ENCODE measurements around the gene ZFR. TPM values are rescaled to one million over a fixed set of nuclear protein-coding genes. Genes with fewer than 3 reads are reported as not detected.

Gene ZFR
- total RNA-seq, 1 experiment from 2014 or later: 62.4 TPM

DNA sequence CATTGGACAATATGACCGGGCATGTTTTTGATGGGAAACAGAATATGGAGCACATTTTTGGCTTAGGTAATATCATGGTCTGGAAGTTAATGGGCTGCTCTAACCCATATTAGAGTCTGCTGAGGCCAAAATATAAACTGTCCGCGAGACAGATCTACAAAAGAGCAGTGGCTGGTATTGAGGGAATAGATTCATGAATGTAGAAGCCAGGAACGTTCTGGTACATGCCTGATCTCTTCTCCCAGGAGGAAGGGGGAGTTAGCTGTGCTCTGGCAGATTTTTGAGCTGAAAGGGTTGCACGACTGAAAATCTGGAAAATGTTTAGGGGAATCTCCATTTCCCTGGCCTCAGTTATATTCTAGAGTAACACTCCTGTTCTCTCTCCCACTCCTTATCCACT is 42.9 kb upstream of the ZFR start:
- no peaks in the 10 kb centered on the region for H3K4me1 ChIP-seq (ENCODE audit: insufficient read depth, low read length)
- H3K23ac ChIP-seq (ENCODE audit: insufficient read length, low read depth, low read length): no peak overlapping the region
- H3T11ph ChIP-seq (ENCODE audit: low read length): no peak overlapping the region
- H4K5ac ChIP-seq (ENCODE audit: insufficient read length, low read depth, low read length): no peak overlapping the region
- H3K18ac ChIP-seq (ENCODE audit: insufficient read length, low read depth, low read length): no peak overlapping the region
- no peak overlapping the region for H2BK120ac ChIP-seq (ENCODE audit: low read depth, low read length, poor library complexity, severe bottlenecking)
- no peak overlapping the region for H2BK20ac ChIP-seq (ENCODE audit: low read depth, low read length, poor library complexity, severe bottlenecking)
- no peak overlapping the region for H3K9ac ChIP-seq (ENCODE audit: extremely low read depth, insufficient read length, low read length)
- no peak overlapping the region for H2BK15ac ChIP-seq (ENCODE audit: low read depth, low read length)
- no peaks in the 10 kb centered on the region for H4K20me1 ChIP-seq (ENCODE audit: control insufficient read depth, insufficient read depth, insufficient read length)
- H3K9me3 Mint-ChIP-seq: no peaks in the 10 kb centered on the region
- no CpG with 5 or more reads among the region's 5 CpGs for WGBS (ENCODE audit: extremely low coverage, insufficient read length, low lambda C conversion rate)
- no peak overlapping the region for H2AFZ ChIP-seq (ENCODE audit: low read length)
- no peaks in the 10 kb centered on the region for H3K36me3 Mint-ChIP-seq (ENCODE audit: insufficient read depth in 1 of 3, low read depth in 3 of 3)
- no peak overlapping the region for H3K14ac ChIP-seq (ENCODE audit: insufficient read depth, low read length)
- no peak overlapping the region for H3K4me2 ChIP-seq (ENCODE audit: insufficient read depth, insufficient read length, low read length)
- H3K9me3 ChIP-seq (ENCODE audit: control insufficient read depth, low read depth, low read length): no peaks in the 10 kb centered on the region
- no peak overlapping the region for H2BK12ac ChIP-seq (ENCODE audit: insufficient read length, low read depth, low read length)
- no peak overlapping the region for H2AK5ac ChIP-seq (ENCODE audit: insufficient read length, low read length)
- H3K79me1 ChIP-seq (ENCODE audit: insufficient read depth, low read depth, low read length, poor library complexity, severe bottlenecking): no peaks in the 10 kb centered on the region
- H4K91ac ChIP-seq (ENCODE audit: insufficient read length, low read depth, low read length): no peak overlapping the region
- DNase-seq: no peak
- no peak overlapping the region for H3K4me3 Mint-ChIP-seq
- H3K79me2 ChIP-seq (ENCODE audit: insufficient read depth, low read length): no peaks in the 10 kb centered on the region
- H4K8ac ChIP-seq (replicated peaks; ENCODE audit: insufficient read length, low read depth, low read length): no peak overlapping the region
- no peaks in the 10 kb centered on the region for H3K23me2 ChIP-seq (ENCODE audit: insufficient read length, low read depth, low read length, poor library complexity, severe bottlenecking)
- H3K56ac ChIP-seq (ENCODE audit: insufficient read length, low read depth, low read length): no peak overlapping the region
- H3K27me3 ChIP-seq (ENCODE audit: insufficient read depth, low read length): no peaks in the 10 kb centered on the region
- no peak overlapping the region for H3K27ac ChIP-seq (ENCODE audit: insufficient read length, low read depth, low read length)
- peaks cover 5 to 8% of the 10 kb centered on the region in 2 experiments for H3K4me1 Mint-ChIP-seq
- no peak overlapping the region for H3K4ac ChIP-seq (ENCODE audit: low read depth, low read length)
- no peak overlapping the region for H3K27ac Mint-ChIP-seq
- TF ChIP-seq, protein P1, sequence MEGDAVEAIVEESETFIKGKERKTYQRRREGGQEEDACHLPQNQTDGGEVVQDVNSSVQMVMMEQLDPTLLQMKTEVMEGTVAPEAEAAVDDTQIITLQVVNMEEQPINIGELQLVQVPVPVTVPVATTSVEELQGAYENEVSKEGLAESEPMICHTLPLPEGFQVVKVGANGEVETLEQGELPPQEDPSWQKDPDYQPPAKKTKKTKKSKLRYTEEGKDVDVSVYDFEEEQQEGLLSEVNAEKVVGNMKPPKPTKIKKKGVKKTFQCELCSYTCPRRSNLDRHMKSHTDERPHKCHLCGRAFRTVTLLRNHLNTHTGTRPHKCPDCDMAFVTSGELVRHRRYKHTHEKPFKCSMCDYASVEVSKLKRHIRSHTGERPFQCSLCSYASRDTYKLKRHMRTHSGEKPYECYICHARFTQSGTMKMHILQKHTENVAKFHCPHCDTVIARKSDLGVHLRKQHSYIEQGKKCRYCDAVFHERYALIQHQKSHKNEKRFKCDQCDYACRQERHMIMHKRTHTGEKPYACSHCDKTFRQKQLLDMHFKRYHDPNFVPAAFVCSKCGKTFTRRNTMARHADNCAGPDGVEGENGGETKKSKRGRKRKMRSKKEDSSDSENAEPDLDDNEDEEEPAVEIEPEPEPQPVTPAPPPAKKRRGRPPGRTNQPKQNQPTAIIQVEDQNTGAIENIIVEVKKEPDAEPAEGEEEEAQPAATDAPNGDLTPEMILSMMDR (conservative IDR thresholded peaks at IDR 0.05): no peak
- no peaks in the 10 kb centered on the region; the same call in 1 of the 2 replicates for H3K27me3 Mint-ChIP-seq (ENCODE audit: low read depth)
- H2BK5ac ChIP-seq (ENCODE audit: insufficient read length, low read length): no peak overlapping the region
